NCI-H2171 treated with DMSO at 0.1 percent for 48 hours (cell line): Measurements from ENCODE around the gene RNF103.
"Not testable (repeated sequence)": the region's sequence is repeated elsewhere in the genome, so short reads cannot be mapped to it uniquely, and the experiment has no call there.

Experiments used
- DNase-seq: peaks from one replicate; lab custom pipeline; 2025; lab: John Stamatoyannopoulos, UW

Gene RNF103

DNA sequence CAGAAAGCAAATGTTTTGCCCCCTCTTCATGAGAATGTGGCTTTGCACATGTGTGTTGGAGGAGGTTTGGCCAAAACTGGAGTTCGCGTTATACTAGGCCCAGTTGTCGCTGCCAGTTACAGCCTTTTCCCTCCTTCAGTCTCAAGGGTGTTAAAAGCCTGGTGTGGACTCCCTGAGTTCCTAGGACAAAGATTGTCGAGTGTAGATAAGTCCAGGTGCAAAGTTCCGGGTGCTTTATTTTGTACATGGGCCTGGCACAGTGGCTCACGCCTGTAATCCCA is 542 bp upstream of the RNF103 start:
- DNase-seq, result peak; percentile 31

DNA sequence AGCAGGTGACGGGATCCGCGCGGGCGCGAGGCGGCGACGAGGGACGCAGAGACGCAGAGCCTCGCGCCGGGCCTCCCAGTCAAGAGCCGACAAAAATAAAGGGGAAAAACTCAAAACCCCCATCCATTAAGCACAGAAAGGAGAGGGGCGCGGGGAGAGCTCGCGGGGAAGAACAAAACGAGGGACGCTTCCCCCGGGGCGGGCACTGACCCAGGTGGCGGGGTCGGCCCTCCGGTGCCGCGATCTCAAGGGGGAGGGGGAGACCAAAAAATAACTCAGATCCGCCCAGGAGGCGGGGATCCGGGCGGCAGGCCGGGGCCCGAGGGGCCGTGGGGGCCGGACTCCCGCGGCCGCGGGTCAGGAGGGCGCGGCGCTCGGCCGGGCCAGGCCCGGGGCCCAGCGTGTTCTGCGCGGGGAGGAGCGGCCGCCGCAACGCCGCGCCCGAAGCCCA is 597 bp downstream of the RNF103 start:
- peak; percentile 30 for DNase-seq

DNA sequence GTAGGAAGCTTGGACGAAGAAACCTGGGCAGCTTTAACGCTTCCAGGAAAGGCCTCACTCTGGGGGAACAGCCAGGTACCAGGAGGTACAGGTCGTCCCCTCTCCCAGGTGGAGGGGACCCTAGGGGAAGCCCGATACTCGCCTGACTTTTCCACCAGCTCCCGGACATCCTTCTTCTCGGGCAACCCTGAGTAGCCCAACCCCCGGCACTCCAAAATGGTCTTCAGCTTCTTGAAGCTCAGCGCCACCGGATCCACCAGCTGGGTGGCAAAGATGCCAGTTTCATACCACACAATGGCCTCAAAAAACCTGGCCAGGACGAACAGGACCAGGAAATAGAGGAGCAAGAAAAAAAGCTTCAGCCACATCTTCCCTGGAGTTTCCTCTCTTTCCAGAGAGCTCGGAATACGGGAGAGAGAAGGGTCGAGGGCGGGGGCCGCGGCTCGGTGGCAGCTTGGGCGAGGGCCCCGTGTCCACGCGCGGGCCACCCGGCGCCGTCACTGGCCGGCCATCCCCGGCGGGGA is 1.1 kb downstream of the RNF103 start:
- peak; percentile 39 for DNase-seq

DNA sequence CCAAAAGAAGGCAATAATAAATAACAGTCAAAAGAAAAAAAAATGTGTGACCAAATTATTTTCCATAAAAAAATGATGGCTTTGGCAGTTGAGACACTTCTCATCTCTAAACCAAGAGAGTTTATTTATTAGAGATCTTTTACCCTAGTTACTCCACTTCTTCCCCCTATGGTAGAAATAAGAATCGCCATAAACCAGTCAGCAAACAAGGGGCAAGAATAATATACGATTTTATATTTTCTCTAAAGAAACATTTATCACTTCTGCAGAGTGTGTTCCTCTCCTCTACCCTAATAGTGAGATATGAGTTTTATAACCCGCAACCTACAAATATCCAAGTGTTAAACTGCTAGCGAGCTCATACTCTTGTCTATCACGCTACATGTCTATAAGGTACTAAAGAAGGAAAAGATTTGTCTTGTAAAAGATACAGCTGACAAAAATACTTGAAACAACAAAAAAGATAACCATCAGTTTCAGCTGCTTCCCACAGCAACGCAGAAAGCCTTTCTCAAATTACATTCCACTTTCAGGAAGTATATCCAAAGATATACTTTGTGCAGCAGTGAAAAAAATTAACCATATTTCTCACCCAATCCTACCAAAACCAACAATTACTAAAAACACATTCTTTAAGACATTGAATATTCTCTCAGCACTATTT is 2.3 kb downstream of the RNF103 start:
- peak; percentile 19 for DNase-seq

DNA sequence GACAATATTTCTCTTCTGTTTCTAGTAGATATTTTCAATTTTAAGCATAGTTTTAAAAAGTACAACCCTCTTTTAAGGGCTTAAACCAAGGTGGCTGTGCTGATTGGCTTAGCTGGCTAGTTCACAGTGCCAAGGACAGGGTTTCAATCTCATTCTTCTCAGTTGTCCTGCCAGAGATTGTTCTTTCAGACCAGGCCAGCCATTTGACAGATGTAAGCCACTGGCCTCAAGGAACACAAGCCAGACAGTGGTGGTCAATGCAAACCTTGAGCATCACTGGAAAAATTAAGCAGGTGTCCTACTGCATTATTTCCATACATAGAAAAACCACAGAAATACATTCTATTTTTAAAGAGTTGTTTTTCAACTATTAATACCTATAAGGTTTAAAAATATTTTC is 5.9 kb downstream of the RNF103 start:
- DNase-seq, result no peak

DNA sequence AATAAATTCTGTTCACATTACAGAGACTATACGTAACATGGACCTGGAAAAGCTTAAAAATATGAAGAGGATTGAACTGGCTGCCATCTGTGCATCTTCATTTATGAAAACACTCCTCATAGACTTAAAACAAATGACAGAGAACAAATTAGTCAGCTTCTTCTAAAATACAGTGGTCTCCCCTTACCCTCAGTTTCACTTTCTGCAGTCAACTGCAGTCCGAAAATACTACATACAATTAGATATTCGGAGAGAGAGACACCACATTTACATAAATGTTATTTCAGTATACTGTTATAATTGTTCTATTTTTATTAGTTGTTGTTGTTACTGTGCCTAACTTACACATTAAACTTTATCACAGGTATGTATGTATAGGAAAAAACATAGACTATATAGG is 6.5 kb downstream of the RNF103 start:
- no peak for DNase-seq

DNA sequence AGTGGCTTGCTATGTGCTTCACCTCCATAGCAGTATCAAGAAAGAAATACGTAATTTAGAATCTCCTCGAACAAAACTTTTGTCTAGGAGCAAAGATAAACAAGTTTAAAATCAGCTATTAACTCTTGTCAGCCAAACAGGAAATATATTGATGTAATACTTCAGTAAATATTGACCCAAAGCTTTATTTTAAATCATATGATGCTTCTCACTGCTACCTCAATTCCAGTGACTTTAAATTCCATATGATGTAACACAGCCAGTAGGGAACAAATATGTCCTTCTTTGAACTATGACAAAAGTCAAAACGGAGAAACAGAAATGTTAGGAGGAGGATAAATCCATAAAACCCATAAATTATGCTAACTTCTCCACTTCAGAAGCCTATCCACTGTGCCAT is 7.2 kb downstream of the RNF103 start:
- no peak for DNase-seq

DNA sequence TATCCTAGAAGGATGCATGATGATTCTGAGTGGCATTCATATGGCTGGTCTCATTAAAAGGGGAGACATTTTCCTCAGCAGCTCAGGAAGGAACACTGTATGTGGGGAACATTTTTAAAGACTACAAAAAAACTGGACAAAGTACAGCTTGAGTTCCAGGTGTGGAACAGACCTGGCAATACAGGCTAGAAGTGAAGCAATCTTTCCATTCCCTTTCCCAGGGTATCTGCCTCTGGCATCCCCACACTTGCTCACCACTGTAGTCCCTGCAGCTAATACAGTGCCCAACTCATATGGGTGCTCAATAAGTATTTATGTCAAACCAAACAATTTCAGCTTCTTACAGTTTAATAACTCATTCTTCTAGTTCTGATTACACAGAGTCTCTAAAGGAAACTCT is 8.1 kb downstream of the RNF103 start:
- no peak for DNase-seq

DNA sequence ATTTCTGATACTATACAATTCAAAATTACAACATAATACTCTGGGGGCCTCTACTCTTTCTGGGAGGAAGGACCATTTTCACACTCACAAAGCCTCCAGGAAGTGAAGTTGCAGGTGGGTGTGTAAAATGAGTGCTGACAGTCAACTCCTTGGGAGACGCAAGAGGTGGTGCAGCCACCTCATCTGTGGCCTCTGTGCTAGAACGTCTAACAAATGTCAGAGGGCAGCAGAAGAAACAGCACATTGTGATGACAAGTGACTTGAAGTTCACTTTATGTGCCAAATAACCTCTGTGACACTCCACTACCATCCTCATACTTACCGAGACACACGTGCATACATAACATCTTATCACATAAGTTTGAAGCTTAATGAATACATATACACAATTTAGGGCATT is 10.2 kb downstream of the RNF103 start:
- DNase-seq, result no peak

DNA sequence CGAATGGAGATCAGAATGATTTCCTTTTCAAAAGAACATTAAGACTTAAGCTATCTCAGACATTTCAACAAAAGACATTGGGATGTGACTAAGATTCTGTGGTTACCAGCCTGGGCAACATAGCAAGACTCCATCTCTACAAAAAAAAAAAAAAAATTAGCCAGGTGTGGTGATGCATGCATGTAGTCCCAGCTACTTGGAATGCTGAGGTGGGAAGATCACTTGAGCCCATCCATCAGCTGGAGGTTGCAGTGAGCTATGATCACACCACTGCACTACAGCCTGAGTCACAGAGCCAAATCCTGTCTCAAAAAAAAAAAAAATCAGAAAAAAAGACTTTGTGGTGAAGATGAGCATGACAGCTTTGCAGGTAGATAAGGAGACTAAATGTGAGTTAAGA is 12.8 kb downstream of the RNF103 start:
- no peak for DNase-seq

DNA sequence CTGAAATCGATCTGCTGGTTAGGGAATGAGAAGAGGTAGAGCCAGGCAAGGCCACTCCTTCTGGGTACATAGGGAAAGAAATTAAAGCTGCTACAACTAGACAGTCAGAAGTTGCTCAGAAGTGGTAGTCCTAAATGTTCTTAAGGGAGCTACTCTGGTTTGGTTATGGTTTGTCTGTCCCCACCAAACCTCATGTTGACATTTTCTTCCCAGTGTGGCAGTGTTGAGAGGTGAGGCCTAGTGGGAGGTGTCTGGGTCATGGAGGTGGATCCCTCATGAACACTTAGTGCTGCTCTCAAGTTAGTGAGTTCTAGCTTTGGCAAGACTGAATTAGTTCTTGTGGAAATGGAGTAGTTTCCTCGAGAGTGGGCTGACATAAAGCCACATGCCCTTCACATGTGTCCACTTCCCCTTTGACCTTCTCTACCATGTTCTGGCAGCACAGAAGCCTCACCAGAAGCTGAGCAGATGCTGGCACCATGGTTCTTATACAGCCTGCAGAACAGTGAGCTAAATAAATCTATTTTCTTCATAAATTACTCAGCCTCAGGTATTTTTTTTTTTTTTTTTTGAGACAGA is 14.7 kb downstream of the RNF103 start:
- DNase-seq, result no peak

DNA sequence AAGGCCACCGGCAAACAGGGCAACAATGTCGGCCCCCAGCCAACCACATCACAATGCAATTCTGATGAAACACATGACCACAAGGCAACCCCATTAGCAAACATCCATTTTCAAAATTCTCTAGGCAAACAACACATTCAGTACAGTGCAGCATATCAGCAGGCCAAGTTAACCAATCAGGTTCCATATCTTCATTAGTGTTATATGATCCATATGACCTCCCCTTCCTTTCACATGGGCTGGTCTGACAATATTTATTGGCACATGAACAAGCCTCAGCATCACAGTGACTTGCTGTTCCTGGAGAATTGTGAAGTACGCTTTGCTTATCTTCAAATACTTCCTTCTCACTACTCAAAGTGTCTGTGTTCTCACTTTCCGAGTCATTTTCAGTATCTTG is 19.8 kb downstream of the RNF103 start:
- no peak for DNase-seq

DNA sequence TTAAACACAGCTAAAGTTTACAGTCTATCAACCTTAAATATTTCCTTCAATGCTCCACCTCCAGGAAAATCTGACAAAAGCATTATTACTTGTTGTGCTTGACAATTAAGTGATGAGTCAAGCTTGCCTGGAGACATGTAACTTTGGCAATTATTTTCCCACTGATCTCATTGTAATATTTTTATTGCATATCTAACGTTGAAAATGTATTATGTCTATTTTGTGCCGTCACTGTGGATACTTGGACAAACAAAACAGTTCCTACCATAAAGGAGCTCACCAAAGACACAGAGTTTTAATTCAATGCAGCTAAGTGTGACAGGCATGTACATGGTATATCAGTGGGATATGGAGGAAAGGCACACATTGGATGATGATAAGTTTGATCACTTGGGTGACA is 24.7 kb downstream of the RNF103 start:
- DNase-seq, result no peak

DNA sequence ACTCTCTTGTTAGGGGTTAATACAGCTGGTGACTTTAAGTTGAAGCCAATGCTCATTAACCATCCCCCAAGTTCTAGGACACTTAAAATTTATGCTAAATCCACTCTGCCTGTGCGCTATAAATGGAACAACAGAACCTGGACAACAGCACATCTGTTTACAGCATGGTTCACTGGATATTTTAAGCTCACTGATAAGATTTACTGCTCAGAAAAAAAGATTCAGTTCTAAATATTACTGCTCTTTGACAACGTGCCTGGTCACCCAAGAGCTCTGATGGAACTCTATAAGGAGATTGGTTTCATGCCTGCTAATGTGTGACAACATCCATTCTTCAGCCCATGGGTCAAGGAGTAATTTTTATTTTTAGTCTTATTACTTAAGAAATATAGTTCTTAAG is 27.5 kb downstream of the RNF103 start:
- no peak for DNase-seq

DNA sequence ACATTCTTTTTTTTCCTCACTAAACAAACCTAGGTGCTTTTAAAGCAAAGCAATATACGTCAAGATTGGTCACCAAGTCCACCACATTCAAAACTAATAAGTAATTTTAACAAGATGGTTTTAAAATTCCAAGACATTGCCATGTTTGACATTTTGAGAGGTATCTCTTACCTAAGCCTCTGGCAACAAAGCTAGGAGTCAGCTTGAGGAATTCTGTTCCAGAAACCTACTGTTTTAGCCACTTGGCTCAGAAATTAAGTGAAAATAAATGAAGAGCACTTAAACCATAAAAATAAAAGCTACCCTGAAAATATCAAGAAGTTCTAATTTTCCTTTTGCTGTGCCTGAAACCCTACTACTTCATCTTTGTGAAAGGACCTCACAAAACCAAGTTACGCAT is 30.4 kb downstream of the RNF103 start:
- no peak for DNase-seq

DNA sequence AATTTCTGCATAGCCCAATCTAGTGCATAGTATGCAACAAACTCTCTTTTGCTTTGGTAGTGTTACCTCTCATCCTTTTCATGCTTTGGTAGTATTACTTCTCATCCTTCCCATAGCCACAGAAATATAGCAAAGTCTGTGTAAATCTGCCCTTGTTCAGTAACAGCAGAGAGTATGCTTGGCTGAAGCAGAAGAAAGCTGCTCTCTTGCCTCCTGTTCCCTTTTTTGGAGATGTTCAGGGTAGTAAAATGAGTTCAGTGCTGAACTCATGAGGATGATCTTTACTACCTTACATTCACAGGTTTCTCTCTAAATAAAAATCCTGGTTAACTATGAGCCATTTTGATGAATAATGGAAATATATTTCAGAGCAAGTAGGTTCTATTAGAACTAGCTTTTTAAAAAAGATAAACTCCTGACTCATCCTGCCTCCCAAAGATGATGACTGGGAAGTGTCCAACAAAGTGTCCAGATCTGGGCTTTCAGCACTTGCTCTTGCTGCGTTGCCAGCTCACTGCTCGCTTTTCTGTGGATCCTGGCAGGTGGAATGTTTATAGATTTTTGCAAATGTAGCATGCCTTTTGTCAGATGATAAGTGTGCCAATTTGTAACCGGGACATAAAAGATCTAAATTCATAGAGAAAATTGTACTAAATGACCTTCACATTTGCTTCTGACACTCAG is 31.0 kb downstream of the RNF103 start:
- DNase-seq, result no peak

DNA sequence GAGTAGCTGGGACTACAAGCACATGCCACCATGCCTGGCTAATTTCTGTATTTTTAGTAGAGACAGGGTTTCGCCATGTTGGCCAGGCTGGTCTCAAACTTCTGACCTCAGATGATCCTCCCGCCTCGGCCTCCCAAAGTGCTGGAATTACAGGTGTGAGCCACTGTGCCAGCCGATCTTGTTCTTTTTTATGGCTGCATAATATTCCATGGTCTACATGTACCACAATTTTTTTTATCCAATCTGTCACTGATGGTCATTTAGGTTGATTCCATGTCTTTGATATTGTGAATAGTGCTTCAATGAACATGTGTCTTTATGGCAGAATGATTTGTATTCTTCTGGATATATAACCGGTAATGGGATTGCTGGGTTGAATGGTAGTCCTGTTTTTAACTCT is 34.0 kb downstream of the RNF103 start:
- DNase-seq, result not testable (repeated sequence)

DNA sequence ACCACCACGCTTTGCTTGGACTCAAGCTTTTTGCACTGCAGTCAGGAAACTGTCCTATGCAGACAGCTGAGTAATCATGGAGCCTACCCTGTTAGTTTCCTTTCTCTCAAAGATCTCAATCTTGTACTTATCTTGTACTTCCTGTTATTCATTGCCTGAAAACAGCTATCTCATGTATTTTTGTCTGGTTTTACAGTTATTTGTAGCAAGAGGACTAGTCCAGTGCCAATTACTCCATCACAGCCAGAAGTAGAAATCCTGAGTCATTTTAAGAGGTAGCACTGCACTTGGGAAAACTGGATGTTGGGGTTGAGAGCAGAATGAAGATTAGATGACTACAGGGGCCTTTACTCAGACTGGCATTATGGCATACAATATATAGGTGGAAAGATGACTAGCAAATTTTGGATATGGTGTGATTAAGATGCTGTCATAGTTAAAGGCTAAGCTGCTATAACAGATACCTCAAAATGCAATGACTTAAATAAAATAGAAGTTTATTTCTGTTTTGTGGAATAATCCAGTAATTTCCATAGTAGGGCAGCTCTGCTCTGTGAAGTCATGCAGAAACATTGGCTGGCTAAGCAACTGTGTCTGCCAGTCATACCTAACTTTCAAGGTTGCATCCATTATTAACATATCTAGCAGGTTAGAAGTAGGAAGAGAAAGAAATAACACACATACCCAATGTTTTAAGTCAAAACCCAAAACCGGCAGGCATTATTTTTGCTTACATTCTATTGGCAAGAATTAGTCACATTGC is 39.3 kb downstream of the RNF103 start:
- DNase-seq, result no peak

DNA sequence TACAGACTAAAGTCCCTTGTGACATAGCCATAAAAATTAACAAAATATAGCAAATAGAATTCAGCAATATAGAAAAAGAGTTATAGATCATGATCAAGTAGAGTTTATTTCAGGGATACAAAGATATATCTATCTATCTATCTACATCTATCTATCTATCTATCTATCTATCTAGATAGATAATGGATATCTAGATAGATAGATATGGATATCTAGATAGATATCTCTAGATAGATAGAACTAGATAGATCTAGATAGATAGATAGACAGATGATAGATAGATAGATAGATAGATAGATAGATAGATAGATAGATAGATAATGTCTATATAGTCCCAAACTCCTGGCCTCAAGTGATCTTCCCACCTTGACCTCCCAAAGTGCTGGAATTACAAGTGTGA is 43.1 kb downstream of the RNF103 start:
- DNase-seq, result no peak

DNA sequence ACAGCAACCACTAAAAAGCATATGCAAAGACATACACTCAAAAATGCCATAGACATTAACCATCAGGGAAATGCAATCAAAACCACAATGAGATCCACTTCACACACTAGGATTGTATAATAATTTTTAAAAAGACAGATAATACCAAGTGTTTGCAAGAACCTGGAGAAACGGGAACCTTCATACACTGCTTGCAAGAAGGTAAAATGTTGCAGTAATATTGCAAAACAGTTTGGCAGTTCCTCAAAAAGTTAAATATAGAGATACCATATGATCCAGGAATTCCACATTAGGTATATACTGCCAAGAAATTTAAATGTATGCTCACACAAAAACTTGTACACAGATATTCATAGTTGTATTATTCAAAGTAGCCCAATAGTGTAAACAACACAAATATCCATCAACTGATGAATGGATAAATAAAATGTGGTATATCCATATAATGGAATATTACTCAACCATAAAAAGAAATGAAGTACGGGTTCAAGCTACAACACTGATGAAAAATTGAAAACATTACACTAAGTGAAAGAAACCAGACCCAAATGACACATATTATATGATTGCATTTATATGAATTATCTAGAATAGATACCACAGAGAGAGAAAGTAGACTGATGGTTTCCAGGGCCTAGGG is 45.7 kb downstream of the RNF103 start:
- DNase-seq, result no peak

DNA sequence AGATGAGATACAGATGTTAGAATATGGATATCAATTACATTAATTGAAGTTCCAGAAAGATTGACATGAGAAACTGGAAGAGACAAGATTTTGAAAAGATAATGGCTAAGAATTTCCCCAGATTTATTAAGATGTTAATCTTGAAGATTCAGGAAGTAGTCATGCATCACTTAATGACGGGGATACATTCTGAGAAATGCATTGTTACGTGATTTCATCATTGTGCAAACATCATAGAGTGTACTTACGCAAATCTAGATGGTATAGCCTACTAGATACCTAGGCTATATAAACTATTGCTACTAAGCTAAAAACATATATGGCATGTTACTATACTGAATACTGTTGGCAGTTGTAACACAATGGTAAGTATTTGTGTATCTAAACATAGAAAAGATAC is 53.6 kb downstream of the RNF103 start:
- DNase-seq, result no peak

DNA sequence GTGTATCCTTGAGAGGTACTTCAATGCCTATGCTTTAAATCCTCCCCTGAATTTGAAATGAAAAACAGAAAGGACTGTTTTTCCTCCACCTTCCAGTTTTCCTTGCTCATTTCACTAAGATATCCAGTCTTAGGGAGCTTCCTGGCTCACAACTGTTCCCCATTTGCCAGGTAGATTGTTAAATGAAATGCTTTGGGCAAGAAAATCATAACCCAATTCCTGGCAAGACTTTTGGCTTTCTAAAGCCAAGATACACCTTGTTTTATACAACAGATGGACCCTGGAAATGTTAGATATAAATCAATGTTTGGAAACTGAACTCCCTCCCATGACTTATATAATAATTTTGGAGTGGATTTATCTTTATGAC is 56.9 kb downstream of the RNF103 start:
- DNase-seq, result no peak
